ENCODE data around the gene SFTA2.
A peak's percentile ranks its signal among the peaks of the same experiment; 100 is the strongest.

The SFTA2 gene

DNA sequence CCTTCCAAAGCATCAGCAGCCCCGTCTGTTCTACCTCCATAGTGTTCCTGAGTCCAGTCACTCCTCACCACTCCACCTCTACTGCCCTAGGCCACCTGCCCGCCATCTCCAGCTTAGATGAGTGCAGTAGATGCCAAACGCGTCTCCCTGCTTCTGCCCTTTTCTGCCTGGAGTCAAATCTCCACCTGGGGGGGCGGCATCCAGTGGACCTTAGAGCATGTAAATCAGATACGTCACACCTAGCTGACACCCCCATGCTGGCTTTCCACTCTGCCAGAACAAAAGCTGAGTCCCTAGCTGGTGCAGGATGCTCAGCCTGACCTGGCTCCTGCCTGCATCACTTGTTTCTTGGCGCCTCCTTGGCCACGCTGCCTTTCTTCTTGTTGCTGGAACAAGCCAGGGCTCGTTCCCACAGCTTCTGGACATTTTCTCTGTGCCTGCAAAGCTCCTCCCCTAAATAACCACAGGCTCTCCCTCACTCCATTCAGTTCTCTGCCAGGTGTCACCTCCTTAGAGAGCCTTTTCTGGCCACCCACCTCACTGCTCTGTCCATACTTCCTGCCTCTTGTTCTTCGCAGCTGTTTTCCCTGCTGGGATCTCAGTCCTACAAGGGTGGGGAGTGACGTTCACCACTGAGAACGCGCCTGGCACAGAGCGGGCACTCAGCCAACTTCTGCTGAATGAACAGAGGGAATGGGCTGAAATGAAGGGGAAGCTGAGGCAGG is 41.9 kb downstream of the SFTA2 start:
- no peak for DNase-seq

DNA sequence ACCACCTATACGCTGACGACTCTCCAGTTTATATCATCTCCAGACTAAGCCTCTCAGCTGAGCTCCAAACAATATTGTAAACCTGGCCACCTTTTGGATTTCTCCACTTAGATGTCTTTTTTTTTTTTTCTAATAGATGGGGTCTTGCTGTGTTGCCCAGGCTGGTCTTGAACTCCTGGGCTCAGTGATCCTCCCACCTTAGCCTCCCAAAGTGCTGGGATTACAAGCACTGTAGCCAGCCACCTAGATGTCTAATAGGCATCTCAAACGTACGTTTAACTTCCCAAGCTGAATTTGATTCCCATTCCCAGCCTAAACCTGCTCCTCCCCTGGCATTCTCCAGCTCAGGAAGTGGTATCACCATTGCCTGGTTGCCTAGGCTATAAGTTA is 42.5 kb downstream of the SFTA2 start:
- DNase-seq: no peak

DNA sequence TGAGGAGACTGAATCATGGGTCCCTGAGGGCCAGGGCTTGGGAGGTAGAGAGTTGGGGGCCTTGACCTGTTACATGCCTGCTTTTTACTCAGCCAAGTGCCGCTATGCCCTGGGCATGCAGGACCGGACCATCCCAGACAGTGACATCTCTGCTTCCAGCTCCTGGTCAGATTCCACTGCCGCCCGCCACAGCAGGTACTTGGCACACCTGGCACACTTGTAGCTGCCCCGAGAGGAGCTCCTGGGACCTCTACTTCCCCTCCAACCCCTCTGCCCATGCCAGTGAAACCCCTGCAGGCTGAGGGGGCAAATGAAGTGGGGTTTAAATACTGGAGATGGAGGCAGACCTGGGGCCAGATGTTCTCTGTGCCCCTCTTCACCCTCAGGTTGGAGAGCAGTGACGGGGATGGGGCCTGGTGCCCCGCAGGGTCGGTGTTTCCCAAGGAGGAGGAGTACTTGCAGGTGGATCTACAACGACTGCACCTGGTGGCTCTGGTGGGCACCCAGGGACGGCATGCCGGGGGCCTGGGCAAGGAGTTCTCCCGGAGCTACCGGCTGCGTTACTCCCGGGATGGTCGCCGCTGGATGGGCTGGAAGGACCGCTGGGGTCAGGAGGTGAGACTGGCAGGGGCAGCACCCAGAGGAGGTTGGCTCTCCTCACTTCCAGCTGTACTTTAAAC is 43.0 kb downstream of the SFTA2 start:
- DNase-seq: no peak

DNA sequence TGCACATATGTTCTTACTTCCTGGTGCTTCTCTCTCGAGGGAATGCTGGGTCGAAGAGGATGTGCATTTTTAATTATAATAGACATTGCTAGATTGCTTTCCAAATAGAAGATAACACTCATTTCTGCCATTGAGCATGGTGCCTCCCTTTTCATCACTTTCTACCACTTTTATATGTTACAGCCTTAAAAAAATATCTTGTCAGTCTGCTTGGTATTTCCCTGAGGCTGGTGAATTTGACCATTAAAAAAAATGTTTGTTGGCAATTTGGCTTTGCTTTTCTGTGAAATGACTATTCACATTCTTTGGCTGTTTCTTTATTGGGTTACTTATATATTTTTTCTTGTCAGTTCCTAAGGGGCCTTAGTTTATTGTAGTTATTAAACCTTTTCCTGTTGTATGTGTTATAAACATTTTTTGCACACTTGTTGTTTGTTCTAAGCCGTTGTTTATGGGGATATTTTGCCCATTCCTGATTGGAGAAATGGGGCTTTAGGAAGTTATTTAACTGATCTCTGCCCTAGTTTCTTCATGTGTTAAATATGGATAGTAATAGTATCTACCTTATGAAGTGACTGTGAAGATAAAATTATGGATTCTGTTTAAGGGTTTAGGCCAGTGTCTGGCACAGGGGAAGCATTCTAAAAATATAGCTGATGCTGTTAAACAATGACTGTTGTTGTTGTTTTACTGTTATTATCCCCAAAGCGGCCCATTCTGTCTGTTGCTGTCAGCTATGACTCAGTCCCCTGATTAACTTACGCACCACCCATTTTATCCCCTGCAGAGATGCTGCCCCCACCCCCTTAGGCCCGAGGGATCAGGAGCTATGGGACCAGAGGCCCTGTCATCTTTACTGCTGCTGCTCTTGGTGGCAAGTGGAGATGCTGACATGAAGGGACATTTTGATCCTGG is 43.8 kb downstream of the SFTA2 start:
- no peak for DNase-seq

DNA sequence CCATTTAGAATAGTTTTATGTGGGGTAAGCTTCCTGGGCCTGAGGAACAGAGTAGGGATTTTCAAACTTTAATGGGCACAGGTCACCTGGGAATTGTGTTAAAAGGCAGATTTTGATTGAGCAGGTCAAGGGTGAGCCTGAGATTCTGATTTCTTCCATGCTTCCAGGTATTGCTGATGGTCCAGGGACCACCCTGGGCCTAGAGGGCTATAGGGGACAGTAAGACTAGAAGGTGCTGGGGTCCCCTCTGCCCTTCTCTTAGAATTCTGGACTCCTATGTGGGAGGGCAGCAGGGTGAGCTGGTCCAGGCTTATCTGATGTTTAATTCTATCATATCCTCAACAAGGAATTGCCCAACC is 45.1 kb downstream of the SFTA2 start:
- no peak for DNase-seq

DNA sequence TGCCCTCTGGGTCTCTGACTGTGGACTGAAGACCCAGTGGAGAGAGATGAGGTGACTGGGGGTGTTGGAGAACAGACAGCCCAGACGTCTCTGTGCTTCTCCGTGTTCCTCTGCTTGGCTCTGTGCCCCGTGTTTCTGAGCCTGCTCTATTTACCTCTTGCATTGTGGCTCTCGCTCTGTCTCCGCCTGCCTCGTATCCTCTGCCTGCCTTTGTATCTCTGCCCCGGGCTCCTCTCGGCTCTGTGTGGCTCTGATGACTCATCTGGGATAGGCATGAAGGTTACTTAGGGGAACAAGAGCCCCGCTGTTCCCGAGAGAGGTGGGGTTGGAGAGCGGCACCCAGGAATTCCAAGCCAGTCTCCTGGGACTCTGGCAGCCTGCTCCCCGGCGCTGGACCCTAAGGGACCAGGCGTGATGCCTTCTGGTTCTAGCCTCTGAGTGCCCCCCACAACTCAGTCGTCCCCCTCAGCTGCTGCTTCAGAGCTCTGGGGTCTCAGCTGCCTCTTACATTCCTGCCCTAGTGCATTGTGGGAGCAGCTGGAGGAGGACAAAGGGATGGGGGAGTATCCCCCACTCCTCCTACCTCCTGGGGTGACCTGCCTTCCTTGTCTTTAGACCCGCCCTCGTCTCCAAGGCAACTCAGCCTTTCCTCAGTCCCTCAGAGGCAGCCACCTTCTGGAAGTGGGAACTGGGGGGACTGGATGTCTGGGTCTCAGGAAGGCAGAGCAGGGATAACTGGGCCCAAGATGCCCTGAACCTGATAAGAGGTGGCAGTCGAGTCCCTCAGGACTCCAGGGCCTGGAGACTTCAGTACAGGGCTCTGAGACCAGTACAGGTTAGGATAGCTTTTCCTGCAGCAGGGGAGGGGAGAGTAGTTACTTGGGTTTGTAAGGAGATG is 45.7 kb downstream of the SFTA2 start:
- peak; percentile 3 for DNase-seq

DNA sequence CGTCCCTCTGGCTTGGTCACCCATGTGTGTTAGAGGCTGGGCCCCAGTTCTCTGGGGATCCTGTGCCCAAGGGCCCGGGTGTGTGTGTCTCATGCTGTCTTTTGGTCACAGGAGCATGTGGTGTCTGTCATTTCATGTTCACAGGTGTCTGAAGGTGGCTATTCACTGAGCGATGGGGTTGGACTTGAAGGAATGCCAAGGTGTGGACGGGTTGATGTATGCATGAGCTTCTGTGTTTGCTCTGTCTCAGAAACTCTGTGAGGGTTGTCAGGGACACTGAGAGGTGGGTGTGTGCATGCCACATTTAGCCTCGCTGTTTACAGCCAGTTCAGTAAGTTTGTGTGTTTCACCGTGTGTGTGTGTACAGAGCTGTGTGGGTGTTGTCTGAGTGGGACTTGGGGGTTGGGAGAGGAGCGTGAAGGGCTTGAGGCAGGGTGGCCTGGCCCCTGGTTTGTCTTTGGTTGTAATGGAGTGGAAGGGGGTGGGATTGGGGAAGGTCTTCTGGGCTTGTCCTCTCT is 46.4 kb downstream of the SFTA2 start:
- no peak for DNase-seq

DNA sequence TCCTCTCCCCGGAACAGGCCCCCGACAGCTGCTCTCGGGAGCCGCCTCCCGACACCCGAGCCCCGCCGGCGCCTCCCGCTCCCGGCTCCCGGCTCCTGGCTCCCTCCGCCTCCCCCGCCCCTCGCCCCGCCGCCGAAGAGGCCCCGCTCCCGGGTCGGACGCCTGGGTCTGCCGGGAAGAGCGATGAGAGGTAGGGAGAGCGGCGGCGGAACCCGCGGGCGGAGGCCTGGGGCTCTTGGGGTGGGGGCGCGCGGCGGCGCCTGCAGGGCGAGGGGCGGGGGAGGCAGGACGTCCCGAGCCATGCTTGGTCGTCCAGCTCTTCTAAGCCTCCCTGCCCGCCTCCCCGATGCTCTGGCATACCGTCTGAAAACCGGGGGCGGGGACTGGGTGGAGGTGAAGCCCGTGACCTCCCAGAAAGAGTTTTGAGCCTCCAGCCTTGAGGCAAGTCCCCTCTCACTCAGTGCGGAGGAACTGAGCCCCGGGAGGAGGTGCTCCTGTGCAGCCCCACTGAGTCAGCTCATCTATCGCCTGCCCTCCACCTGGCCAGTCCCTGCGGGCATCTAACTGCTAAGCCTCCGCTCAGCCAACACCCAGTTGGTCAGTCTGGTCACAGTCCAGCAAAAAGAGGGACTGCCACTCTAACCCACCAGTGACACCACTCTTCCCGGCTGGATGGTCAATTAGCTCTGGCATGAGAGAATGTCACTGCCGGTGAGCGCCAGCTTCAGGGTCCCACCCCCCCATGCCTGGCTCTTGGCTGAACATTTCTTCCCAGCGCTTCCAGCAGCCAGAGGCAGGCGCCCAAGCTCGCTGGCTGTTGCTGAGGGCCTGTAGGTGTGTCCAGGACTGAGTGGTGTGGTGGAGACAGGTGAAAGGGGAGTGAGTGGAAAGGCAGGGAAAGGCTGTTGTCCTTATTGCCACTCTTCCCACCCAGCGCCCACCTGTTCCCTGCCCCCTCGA is 47.2 kb downstream of the SFTA2 start:
- DNase-seq: no peak

DNA sequence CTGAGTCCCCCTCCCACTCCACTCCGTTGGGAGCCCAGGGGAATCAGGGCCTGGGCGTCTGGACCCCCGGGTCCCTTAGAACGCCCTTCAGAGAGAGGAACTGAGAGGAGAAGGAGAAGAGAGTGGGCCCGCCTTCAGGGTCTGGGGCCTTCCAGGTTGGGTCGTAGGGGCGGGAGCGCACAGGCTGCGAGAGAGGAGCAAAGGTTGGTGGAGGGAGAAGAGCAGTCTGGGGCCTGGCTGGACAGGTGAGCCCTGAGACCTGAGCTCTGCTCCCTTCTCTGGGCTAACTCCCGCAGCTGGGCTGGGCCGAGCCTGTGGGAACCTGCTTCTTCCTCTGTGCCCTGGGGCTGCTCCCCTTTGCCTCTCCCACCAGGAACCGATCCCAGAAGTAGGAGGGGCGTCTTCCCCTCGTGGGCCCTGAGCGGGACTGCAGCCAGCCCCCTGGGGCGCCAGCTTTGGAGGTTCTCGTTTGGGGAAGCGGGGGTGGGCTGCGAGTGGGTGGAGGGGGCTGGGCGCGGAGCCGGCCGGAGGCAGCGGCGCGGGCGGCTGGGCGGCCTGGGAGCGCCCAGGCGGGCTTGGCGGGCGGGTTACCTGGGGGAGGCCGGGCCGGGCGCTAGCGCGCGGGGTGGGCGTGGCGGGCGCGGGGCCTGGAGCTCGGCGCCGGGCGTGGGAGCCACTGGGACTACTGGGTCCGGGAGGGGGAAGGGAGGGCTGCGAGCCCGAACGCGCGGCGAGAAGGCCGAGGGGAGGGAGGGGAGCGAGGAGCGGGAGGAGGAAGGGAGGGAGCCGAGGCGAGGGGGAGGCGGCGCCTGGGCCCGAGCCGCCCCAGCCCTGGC is 48.1 kb downstream of the SFTA2 start, which contains the start of gene DDR1:
Gene DDR1 (plus strand): TSS at position 835 of the 836 bp plus-strand sequence. CDS start 4,211 bp downstream, outside the sequence.
- DNase-seq: no peak

DNA sequence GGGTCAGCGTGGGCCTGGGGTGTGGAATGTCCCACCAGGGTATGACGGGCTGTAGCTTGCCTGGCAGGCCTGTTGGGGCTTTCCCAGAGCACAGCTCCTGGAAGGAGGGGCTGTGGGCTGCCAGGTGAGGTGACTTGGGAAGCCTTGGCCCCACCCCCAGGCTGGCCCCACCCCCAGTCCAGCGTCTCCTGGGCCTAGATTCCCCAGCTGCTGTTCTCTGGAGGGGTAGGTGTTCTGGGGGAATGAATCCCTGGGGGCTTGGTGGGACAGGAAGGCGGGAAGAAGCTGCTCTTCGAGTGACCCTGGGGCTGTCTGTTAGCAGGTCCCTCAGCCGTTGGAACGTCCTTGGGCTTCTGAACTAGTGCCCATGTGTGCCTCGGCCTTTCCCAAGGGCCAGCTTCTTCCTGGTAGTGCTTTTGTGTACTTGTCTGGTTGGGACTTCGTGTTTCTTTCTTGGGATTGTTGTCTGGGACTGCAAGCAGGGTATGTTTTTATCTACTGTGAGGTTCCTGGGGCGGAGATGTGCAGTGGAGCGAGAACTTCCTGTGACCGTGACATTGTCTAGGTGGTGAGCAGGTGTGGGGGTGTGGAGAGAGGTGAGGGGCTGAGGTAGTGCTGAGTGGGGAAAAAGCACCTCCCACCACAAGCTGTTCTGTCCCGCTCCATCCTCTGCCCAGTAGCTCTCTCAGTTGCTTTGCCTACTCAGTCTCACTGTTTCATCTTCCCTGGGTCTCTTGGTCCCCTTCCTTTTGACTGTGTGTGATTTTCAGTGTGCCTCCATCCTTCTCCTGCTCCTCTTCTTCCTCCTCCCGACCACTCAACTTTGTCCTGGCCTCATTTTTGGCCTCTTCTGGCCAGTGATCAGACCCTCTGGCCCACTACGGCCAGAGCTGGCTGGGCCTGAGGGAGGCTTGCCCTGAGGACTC is 48.9 kb downstream of the SFTA2 start:
- no peak for DNase-seq

DNA sequence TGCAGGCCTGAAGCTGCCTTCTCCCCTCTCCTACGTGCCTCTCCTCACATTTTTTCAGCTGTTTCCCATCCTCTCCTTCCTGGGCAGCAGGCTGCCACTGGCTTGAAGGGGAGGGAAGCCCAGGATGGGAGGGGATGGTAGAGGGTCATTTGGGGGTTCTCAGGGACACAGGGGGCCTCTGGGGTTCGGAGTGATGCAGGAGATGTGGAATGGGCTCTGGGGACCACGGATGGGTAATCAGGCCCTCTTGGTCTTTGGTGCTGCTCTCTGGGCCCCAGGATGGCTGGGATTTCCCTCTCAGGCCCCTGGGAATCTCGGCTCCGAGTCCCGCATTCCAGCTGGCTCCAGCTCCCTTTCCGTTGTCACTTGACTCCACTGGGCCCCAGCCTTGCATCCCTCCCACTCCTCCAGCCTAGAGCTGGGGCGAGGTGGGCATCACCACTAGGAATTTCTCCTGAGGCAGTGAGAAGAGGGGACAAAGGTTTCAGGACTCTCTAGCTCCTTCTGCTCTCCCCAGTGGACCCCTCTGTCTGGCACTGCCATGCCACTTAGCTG is 49.7 kb downstream of the SFTA2 start:
- no peak for DNase-seq

DNA sequence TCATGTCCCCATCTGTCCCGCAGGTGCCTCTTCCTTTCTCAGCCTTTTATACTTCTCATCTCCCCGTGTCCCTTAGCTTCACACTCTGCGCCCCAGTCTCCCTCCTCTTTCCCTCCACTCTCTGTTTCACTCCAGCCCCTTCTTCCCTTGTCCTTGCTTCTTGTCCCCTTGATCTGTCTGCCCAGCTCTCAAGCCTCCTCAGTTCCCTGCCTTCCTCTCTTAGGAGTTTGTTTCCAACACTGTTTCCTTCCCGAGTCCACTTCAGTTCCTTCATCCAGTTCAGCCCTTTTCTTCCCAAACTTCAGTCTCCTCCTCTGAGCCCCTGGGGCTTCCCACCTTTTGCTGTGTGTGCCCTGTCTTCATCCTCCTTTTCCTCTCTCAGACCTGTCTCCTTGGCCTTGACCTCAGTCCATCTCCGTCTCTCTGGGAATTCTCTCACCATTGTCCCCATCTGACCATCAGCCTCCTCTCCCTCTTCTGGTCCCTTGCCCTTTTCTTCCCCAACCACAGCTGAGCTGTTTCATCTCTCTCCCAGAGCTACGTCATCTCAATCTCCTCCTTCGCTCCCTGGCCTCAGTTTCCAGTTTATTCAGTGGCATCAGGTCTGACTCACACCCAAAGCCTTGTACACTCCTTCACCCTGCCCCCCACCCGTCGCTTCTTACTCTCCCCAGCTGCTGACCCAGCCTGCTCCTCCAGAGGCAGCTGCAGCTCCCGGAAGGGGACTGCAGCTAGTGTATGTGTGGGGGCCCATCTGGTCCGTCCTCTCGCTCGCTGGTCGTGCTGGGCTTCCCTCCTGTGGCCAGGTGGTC is 50.4 kb downstream of the SFTA2 start:
- no peak for DNase-seq
